Measurements from ENCODE around the gene PLPPR3.

The PLPPR3 gene

GRCh38 chr19:821825-822503 lies at the start of gene PLPPR3:
PLPPR3 (minus strand) TSS chr19:821955; CDS start chr19:821559, 396 bp downstream.
- no peak for TF ChIP-seq CTCF (conservative IDR thresholded peaks at IDR 0.05; ENCODE audit: low read length)
- DNase-seq (ENCODE audit: low read depth): no peak
- H3K4me3 ChIP-seq (ENCODE audit: low read length): peak within 1 kb of the TSS; percentile 41

- no peak for TF ChIP-seq CTCF (conservative IDR thresholded peaks at IDR 0.05; ENCODE audit: low read length)
- no peak for DNase-seq (ENCODE audit: low read depth)
- H3K4me3 ChIP-seq (ENCODE audit: low read length): no peak overlapping the region
Measured at GRCh38 chr19:870963-871401, 49.2 kb upstream of the PLPPR3 start.

- no peak for TF ChIP-seq CTCF (conservative IDR thresholded peaks at IDR 0.05; ENCODE audit: low read length)
- DNase-seq (ENCODE audit: low read depth): no peak
- H3K4me3 ChIP-seq (ENCODE audit: low read length): no peak overlapping the region
Measured at GRCh38 chr19:870314-870713, 48.6 kb upstream of the PLPPR3 start.

GRCh38 chr19:869245-870177 lies 47.8 kb upstream of the PLPPR3 start:
- TF ChIP-seq CTCF (conservative IDR thresholded peaks at IDR 0.05; ENCODE audit: low read length): no peak
- DNase-seq (ENCODE audit: low read depth): peak; percentile 94
- H3K4me3 ChIP-seq (ENCODE audit: low read length): no peak overlapping the region

- no peak for TF ChIP-seq CTCF (conservative IDR thresholded peaks at IDR 0.05; ENCODE audit: low read length)
Measured at GRCh38 chr19:868458-869244, 46.9 kb upstream of the PLPPR3 start.

GRCh38 chr19:867855-868457 lies 46.2 kb upstream of the PLPPR3 start:
- no peak for DNase-seq (ENCODE audit: low read depth)
- no peak overlapping the region for H3K4me3 ChIP-seq (ENCODE audit: low read length)
- TF ChIP-seq CTCF (conservative IDR thresholded peaks at IDR 0.05; ENCODE audit: low read length): no peak

More at GRCh38 chr19:868458-869244, 46.9 kb upstream of the PLPPR3 start:
- no peak for DNase-seq (ENCODE audit: low read depth)
- H3K4me3 ChIP-seq (ENCODE audit: low read length): no peak overlapping the region
